ENCODE results near the gene RTP5. TPM values are rescaled to one million over a fixed set of nuclear protein-coding genes. Genes with fewer than 3 reads are reported as not detected.

The RTP5 gene
- total and polyA plus RNA-seq, 8 donors = 0.10 to 0.43 TPM; not detected in 6

DNA sequence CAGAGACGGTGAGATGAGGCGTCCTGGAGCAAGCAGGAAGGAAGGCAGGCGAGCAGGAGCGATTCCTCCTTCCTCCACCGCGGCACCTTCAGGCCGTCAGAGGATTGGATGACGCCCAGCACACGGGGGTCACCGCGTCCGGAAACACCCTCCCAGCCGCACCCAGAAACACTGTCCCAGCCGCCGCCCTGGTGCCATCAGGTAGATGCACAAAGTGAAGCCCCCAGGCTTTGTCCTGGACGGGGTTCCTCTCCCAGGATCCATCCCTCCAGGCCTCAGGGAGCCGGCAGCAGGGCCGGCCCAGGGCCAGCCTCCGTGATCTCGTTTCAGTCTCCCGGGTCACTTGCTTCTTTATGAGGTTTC, 31.5 kb downstream of the RTP5 start:
- WGBS, 5 donors = 86 to 93% (median 91%) methylated on average over 12 to 21 of the region's 21 CpGs
- H3K4me1 ChIP-seq = peaks cover 3 to 45% (median 11%) of the 10 kb centered on the region in 4 donors
- no peak overlapping the region for H3K27ac ChIP-seq
- no peaks in the 10 kb centered on the region for H3K9me3 ChIP-seq
- no peak overlapping the region for H3K4me3 ChIP-seq
- peaks cover 0 to 11% (median 0%) of the 10 kb centered on the region in 3 donors for H3K27me3 ChIP-seq
- no peaks in the 10 kb centered on the region for H3K36me3 ChIP-seq
- intact Hi-C loops (cut with DNase I; ENCODE audit: low total_unique reads) = no loop called here
- peak in 1 of 2 donors; percentile 2 for DNase-seq
- TF ChIP-seq POLR2A (IDR thresholded peaks at IDR 0.05) (no peak), POLR2AphosphoS5 (IDR thresholded peaks at IDR 0.05) (no peak), EP300 (IDR thresholded peaks at IDR 0.05) (no peak)
- TF ChIP-seq, protein P1, sequence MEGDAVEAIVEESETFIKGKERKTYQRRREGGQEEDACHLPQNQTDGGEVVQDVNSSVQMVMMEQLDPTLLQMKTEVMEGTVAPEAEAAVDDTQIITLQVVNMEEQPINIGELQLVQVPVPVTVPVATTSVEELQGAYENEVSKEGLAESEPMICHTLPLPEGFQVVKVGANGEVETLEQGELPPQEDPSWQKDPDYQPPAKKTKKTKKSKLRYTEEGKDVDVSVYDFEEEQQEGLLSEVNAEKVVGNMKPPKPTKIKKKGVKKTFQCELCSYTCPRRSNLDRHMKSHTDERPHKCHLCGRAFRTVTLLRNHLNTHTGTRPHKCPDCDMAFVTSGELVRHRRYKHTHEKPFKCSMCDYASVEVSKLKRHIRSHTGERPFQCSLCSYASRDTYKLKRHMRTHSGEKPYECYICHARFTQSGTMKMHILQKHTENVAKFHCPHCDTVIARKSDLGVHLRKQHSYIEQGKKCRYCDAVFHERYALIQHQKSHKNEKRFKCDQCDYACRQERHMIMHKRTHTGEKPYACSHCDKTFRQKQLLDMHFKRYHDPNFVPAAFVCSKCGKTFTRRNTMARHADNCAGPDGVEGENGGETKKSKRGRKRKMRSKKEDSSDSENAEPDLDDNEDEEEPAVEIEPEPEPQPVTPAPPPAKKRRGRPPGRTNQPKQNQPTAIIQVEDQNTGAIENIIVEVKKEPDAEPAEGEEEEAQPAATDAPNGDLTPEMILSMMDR (IDR thresholded peaks at IDR 0.05) = no peak

DNA sequence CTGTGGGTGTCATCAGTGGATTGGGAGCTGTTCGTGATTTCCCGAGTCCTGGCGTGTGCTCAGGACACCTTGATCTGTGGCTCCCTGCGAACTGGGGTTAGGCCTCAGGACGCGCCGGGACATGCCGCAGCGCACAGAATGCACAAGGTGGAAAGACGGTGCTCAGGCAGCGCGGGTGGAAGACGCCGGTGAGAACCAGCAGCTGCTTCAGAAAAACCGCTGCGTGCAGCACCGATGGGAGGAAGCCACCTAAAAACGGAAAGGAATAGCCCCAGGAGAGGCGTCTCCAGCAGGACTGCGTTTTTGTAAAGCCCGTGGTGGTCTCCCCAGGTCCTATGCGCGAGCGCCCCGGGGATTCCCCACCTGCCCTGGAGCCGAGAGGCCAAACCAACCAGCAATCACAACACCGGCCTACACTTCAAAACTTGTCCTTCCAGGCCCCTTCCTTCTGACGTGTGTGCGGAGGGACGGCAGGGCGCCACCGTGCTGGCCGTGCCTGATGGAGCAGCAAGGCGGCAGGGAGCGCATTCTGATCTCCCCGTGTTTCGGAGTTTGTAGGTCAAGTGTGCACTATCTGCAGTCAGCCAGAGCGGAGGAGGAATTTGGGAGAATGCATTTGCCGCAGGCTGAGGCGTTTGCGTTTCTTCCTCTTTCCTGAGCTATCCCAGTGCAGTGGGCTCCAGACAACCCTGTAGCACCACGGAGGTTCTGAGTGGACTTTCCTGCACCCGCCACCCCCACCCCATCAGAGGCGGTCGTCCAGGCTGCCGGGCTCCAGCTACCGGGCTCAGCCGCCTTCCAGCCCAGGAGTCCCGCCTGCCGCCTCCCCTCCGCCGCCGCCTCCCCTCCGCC, 32.2 kb downstream of the RTP5 start:
- Histone ChIP-seq H3K9me3 (no peaks in the 10 kb centered on the region), H3K4me1 (peaks cover 0 to 43% (median 9%) of the 10 kb centered on the region in 4 donors), H3K27ac (peak overlapping the region in 1 of 5 donors; percentile 44), H3K36me3 (no peaks in the 10 kb centered on the region), H3K4me3 (peak overlapping the region; percentile 22 to 35 (median 32)), H3K27me3 (peaks cover 0 to 11% (median 0%) of the 10 kb centered on the region in 3 donors)
- intact Hi-C loops (cut with DNase I; ENCODE audit: low total_unique reads) = no loop called here
- peak; percentile 39 to 81 for DNase-seq
- TF ChIP-seq, protein P1 (IDR thresholded peaks at IDR 0.05) = no peak
- TF ChIP-seq POLR2A (IDR thresholded peaks at IDR 0.05) = no peak
- no peak for TF ChIP-seq EP300 (IDR thresholded peaks at IDR 0.05)
- TF ChIP-seq POLR2AphosphoS5 (IDR thresholded peaks at IDR 0.05) = no peak
- 38 to 65% (median 57%) methylated on average over 43 to 54 of the region's 54 CpGs for WGBS, 5 donors

DNA sequence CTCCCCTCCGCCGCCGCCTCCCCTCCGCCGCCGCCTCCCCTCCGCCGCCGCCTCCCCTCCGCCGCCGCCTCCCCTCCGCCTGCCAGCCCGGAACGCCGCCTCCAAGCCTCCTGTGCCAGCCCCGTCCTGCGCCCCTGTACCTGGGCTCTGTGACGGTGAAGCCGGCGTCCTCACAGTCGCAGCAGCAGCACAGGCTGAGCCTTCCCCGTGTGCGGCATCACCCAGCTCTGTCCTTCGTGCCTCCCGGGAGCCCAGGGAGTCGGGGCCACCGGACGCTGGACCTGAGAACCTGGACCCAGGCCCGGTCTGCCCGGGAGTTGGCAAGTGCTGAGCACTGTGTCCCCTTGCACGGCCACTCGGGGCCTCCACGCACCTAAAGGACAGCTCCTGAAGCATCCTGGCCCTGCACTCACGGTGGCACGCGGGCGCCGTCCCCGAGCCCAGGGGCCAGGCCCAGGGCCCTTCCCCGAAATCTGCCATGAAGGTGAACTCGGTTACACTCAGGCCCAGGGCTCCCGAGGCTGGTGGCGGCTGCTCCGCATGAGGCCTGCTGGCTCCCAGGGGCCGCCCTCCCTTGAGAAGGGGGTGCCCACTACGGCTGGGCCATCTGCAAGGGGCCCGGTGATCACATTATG, 32.9 kb downstream of the RTP5 start:
- intact Hi-C loops (cut with DNase I; ENCODE audit: low total_unique reads) = no loop called here
- TF ChIP-seq, protein P1 (IDR thresholded peaks at IDR 0.05) = no peak
- TF ChIP-seq EP300 (IDR thresholded peaks at IDR 0.05) (no peak), POLR2AphosphoS5 (IDR thresholded peaks at IDR 0.05) (no peak), POLR2A (IDR thresholded peaks at IDR 0.05) (no peak)
- Histone ChIP-seq H3K9me3 (no peaks in the 10 kb centered on the region), H3K4me1 (peaks cover 0 to 43% (median 9%) of the 10 kb centered on the region in 4 donors), H3K27ac (peak overlapping the region in 1 of 5 donors; percentile 44), H3K36me3 (no peaks in the 10 kb centered on the region), H3K27me3 (peaks cover 0 to 11% (median 0%) of the 10 kb centered on the region in 3 donors), H3K4me3 (peak overlapping the region; percentile 22 to 35 (median 32))
- 58 to 77% (median 67%) methylated on average over 10 to 48 of the region's 48 CpGs for WGBS, 5 donors
- DNase-seq = peak in 1 of 2 donors; percentile 25

DNA sequence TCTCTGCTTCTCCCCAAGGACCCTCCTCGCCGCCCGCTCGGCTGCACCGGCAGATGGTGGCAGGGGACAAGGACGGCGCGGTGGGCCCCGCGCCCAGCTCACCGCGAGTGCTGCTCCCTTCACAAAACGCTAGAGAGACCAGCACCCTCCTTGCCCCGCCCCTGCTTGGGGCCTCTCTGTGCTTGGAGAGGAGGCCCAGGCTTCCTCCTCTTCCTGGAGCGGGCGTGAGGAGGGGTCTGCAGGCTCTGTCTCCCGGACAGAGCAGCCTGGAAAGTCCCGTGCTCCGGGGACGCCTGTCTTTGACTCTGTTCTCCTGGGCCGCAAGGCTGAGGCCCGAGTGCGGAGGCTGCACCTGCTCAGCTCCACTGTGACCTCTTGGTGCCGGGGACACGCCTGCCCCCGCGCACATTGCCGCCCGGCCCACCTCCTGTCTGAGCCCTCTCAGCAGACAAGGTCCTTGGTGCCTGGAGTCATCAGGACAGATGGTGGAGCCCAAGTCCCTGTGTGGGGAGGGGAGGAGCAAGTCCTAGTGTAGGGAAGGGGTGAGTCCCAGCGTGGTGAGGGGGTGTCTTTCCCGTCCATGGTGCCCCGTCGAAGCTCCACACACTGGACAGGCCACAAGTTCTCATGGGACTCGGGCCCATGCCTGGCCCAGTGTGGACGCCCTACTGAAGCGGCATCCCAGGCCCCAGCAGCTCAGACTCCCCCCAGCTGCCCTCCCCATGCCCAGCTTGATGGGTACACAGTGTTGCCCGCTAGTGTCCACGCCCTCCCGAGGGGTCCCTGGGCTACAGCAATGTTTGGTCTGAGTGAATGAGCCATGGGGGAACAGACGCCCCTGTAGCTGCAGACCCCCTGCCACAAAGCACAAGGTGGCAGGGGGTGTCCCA, 33.8 kb downstream of the RTP5 start:
- DNase-seq = peak in 1 of 2 donors; percentile 15
- no peaks in the 10 kb centered on the region for H3K36me3 ChIP-seq

More for the DNA sequence above, 33.8 kb downstream of the RTP5 start:
- no peak for TF ChIP-seq POLR2A (IDR thresholded peaks at IDR 0.05)
- no peak for TF ChIP-seq POLR2AphosphoS5 (IDR thresholded peaks at IDR 0.05)
- peaks cover 0 to 11% (median 0%) of the 10 kb centered on the region in 3 donors for H3K27me3 ChIP-seq
- H3K4me3 ChIP-seq = no peak overlapping the region
- WGBS, 5 donors = 93 to 95% (median 94%) methylated on average over 33 to 40 of the region's 40 CpGs
- H3K27ac ChIP-seq = no peak overlapping the region
- H3K9me3 ChIP-seq = no peaks in the 10 kb centered on the region
- H3K4me1 ChIP-seq = peaks cover 0 to 43% (median 9%) of the 10 kb centered on the region in 4 donors
- intact Hi-C loops (cut with DNase I; ENCODE audit: low total_unique reads) = no loop called here
